ENCODE data around the gene GLG1.
"Not testable (repeated sequence)": the region's sequence is repeated elsewhere in the genome, so short reads cannot be mapped to it uniquely, and the experiment has no call there.

GLG1 gene

DNA sequence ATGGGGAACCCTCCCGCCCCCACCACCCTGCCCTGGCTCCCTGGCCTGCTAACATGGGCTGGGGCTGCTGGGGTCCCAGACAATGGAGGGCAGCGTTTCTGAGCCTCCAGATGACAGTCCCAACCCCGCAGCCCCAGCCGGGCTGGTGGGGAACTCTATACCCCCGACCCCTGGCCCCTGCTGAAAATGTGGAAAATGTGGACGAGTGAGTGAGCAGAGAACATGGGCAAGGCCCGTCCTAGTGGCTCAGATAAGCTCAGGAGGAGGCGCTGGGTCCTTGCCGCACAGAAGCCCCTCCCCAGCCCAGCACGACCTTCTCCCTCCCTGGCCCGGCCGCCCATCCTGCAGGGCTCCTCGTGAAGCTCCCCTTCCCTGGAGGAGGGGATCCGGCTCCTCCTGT is 187.1 kb downstream of the GLG1 start:
- DNase-seq (ENCODE audit: low read depth); H3K4me3 ChIP-seq (ENCODE audit: low read length): not testable (repeated sequence)

DNA sequence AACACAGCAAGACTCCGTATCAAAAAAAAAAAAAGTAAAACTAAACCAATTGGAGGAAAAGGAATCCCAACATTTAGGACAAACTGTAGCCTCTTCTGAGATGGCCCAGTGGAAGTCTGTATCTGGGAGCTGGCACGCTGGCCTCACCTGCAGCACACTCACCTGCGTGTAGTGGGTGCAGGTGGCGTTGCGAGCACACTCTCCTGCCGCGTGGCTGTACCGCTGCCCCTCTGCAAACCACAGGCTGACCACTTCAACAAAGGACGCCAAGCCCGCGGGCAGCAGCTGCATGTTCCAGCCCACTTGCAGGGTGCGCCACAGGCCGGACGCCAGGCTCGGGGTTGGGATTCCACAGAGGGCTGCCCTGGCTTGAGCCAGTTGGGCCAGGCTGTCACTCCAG is 189.0 kb downstream of the GLG1 start:
- not testable (repeated sequence) for DNase-seq (ENCODE audit: low read depth); H3K4me3 ChIP-seq (ENCODE audit: low read length)

DNA sequence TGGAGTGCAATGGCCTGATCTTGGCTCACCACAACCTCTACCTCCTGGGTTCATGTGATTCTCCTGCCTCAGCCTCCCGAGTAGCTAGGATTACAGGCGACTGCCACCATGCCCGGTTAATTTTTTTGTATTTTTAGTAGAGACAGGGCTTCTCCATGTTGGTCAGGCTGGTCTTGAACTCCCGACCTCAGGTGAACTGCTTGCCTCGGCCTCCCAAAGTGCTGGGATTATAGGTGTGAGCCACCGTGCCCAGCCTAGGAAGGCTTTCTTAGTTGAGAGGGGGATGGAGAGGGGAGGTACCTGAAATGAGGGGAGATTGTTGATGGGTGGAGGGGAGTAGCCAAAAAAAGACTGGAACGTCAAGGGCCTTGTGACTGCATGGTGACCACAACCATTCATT is 193.0 kb downstream of the GLG1 start:
- DNase-seq (ENCODE audit: low read depth); H3K4me3 ChIP-seq (ENCODE audit: low read length): not testable (repeated sequence)

DNA sequence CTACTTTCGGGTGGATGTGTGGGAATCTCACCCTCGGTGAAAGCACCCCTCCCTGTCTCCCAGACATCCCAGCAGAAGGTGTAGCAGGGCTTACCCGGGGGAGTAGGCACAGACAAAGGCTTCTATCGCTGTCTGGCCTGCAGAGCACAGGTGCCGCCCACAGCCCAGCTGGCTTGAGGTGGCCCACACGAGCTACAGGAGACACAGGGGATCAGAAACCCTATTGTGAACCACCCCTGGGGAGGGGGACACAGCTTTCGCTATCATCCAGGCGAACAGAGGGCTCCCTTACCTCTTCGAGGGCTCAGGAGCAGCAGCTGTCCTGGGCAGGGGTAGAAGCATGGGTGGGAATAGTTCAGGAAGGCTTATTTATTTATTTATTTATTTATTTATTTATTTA is 193.4 kb downstream of the GLG1 start:
- not testable (repeated sequence) for H3K4me3 ChIP-seq (ENCODE audit: low read length); DNase-seq (ENCODE audit: low read depth)

DNA sequence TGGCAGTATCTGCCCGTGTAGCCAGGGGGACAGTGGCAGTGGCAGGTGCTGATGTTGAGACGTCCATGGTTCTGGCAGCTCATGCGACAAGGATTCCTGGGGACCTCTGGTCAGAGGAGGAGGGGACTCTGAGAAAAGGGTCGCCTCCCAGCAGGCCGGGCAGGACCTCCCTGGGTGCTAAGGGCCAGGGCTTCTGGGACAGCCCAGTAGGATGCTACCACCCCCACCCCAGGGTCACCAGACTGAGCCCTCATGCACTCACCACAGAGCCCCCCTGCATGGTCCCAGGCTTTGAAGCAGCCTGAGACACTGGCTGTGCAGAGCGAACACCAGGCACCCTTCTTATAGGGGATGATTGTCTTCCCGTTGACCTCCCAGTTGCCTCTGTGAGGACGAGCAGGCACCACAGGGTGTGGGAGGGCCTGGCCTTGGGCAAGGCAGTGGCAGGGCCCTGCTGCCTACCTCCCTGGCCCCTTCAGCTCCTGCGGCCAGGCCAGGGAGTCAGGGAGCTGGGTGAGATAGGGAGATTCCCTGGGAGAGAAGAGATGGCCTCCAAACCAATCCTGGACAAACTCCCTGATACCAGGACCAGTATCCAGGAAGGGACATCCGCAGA is 194.0 kb downstream of the GLG1 start:
- not testable (repeated sequence) for H3K4me3 ChIP-seq (ENCODE audit: low read length); DNase-seq (ENCODE audit: low read depth)

DNA sequence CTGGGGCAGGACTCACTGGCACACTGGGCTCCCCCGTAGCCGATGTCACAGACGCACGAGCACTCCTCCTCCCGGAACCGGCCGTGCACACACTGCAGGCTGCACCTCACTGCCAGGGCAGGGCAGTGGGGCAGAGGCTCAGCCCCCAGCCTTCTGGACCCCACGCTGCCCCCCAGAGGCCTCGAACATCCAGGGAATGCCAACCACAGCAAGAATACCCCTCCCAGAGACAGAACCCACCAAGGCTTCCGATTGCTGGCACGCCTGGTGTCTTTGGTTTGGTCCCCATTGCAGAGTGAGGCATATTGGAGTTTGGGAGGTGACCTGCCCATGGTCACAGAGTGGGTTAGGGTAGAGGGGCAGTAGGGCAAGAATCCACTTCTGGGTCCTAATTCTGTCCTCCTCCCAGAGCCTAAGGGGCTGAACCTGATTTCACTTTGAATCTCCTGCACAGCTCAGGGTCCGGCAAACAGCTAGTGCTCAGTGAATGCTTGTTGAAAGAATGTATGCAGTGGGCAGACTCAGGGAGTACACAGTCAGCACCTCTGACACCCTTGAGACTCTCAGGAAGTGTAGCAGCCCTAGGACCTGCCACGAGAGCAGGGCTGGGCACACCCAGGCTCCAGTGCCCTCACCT is 194.7 kb downstream of the GLG1 start:
- DNase-seq (ENCODE audit: low read depth); H3K4me3 ChIP-seq (ENCODE audit: low read length): not testable (repeated sequence)

DNA sequence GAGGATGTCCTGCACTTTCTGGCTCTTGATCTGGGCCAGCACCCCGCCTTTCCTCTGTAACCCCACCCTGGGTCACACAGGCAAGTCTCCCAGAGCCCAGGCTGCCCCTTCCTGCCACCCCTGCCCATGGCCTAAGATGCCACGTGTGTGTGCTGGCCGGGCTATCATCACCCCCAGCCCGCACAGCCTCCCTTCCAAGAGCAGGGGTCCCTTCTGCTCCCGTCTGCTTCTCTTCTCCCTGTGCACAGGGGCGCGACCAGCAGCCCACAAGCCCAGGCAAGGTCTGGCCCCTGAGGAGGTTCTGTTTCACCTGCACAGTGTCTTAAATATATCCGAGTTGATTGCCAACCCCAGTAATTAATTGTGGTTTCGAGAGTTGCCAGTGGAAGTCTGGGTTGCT is 195.9 kb downstream of the GLG1 start:
- not testable (repeated sequence) for DNase-seq (ENCODE audit: low read depth)

DNA sequence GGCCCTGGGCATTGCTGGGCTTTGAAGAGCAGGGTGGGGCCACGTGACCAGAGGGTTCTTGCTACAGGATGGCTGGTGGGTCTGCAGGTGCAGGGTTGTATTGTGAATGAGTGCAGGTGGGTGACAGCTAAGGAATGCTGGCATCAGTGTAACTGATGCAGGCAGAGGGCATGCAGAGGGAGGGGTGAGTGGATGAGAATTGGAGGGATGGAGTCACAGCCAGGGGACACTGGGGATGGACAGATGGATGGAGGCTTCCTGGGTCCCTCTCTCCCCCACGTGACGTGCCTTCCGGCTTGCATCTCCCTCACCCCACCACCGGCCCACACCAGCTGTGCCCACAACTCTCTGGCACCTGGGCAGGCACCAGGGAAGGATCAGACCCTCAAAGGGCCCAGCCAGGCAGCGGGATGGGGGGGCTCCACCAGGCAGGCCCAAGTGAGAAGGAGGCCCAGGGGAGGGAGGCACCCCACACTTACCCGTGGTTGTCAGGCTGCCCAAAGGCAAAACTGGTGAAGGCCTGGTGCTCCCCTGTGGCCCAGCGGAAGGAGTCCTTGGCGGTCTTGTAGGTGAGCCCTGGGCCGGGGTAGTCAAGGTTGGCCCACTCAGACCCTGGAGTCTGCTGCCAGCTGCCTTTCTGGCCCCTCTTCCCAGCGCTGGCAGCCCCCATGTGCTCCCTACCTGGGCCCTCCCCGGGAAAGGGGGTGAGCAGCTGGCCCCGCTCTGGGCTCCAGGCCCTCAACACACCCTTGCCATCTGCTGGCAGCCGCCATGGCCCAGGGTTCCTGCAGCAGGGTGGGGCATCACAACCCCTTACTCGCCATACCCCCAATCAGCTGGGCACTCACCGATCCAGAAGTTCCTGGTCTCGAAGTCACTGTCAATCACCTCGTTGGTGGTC is 196.6 kb downstream of the GLG1 start:
- H3K4me3 ChIP-seq (ENCODE audit: low read length); DNase-seq (ENCODE audit: low read depth): not testable (repeated sequence)

More for the DNA sequence above, 195.9 kb downstream of the GLG1 start:
- not testable (repeated sequence) for H3K4me3 ChIP-seq (ENCODE audit: low read length)

DNA sequence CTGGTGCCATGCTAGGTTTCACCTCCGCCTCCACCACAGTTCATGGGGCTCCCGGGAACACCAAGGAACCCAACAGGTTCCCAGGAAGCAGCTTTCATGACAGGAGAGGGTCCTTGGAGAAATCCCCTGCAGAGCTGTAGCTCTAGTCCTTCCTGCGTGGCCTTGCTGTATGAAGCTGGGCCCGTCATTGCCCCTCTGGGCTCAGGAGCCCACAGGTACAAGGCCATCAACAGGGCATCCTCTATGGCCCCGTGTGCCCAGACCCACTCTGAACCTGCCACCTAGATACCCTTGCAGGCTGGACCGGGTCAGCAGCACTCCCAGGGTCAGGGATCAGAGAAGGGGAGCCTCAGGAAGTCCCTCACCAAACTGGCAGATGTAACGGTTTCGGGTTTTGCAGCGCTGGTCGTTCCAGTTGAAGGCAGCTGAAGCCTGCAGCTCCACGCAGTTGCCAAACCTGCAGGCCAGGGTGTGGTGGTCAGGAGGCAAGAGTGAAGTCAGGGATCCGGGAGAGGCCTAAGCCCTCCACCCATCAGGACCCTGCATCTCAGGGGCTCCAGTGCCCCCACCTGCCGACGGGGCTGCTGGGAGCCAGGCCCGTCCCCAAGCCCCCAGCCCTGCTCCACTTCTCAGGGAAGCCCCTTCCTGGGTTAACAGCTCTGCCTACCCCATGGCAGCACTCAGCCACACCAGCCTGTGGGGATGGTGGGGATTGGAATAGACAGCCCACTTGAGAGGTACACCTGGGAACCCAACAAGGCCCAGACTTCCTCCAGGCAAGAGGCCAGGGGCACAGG is 197.5 kb downstream of the GLG1 start:
- not testable (repeated sequence) for DNase-seq (ENCODE audit: low read depth); H3K4me3 ChIP-seq (ENCODE audit: low read length)

DNA sequence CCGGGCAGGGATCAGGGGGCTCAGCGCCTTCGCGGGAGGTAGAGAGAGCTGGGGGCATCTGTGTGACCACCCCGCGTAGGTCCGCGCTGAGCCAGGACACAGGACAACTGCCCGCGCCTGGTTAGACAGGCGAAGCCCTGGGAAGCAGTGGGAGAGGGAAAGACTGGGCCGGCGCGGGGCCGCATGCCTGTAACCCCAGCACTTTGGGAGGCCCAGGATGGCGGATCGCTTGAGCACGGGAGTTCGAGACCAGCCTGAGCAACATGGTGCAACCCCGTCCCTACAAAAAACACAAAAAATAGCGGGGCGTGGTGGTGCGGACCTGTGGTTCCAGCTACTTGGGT is 199.6 kb downstream of the GLG1 start:
- DNase-seq (ENCODE audit: low read depth): not testable (repeated sequence)
- H3K4me3 ChIP-seq (ENCODE audit: low read length): peak overlapping the region; percentile 32

DNA sequence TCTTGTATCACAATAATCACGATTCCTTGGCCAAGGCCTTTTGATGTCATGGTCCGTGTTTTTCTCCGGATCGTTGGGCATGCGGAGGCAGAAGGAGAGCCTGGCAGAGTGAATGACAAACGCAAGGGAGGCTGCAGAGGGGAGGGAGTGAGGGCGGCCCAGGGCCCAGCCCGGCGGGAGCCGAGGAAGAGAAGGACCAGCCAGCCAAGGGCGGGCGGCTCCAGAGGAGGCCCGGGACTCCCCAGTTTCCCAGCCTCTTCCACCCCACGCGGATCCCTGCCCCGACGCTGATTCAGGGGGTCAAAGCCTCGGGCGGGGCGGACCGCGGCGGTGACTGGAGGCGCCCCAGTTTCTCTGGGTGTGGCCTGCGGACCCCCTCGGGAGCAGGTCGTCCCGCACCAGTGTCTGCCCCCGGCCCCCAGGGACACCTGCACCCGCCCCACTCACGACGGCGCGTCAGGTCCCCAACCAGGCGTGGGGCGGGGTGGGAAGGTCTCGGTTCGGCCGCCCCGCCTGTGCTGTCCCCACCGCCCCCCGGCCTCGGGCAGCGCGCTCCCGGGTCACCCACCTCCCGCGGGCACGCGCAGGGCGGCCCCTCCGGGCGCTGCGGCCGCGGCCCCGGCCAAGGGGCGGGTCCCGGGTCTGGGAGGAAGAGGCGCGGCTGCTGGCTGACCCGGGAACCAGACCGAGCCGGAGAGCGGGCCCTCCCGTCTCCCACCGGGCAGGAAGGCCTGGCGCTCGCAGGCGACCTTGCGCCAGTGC is 200.1 kb downstream of the GLG1 start:
- DNase-seq (ENCODE audit: low read depth); H3K4me3 ChIP-seq (ENCODE audit: low read length): not testable (repeated sequence)

DNA sequence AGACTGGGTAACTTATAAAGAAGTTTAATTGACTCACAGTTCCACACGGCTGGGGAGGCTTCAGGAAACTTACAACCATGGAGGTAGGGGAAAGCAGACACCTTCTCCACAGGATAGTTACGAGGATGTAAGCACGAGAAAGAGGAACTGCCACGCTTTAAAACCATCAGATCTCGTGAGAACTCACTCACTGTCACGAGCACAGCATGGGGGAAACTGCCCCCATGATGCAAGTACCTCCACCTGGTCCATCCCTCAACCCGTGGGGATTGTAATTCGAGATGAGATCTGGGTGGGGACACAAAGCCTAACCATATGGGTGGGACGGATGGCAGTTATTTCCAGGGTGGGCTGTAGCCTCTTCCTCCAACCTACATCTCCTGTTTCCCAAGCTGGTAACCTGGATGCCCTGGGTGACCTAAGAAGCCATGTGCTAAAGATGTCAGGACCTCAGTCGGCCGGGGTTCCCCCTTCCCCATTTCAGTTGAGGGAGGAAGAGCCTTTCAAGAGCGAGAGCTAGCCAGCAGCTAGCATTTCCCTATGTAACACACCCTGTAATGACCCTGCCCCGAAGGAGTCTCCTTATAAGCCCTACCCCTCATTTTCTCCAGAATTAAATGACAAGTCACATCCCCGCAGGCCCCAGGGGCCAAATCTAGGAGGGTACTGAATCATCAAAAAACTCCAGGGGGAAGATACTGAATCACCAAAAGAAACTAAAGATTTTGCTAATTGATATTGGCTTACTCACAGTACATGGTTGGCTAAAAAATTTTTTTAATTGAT is 202.6 kb downstream of the GLG1 start:
- DNase-seq (ENCODE audit: low read depth); H3K4me3 ChIP-seq (ENCODE audit: low read length): not testable (repeated sequence)

DNA sequence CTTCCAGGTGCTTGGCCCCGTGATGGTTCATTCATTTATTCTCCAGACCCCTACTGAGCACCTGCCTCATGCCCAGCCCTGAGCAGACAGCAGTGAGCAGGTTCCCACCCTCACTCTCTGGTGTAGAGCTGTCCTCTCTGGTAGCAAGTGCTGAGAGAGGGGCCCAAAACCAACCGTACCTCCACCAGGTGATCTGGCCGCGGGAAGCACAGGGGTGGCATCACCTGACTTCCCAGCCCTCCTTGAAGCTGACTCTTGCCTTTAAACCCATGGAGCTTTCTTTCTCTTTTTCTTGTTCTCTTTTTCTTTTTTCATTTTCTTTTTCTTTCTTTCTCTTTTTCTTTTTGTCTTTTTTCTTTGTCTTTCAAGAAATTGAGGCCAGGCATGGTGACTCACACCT is 206.7 kb downstream of the GLG1 start:
- DNase-seq (ENCODE audit: low read depth): not testable (repeated sequence)

DNA sequence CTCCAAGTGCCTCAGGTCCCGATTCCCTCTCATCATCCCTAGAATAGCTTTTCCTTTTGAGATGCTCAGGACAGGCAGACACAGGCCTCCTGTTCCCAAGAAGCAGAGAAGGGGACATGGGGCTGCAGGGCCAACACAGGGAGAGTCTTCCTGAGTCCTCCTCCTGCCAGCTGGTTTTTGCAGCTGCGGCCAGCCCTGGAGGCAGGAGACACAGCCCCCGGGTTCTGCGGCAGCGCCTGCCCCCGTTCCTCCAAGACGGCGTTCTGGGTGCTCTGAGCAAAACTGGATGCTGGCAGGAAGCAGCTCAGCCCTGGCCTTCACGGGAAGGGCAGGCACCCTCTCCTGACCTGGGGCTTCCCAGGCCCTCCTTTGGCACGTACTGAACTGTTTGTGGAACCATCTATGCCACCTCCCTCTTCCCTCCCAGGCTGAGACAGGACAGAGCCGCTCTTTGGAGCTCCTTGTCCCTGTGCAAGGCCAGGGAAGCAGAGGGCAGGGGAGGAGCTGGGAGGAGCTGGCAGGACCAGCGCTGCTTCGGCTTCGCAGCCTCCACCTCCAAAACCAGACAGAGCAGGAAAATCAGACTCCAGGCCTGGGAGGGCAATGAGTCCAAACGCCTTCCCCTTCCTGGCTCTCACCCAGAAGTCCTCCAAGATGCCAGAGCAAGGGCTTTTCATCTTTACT is 208.6 kb downstream of the GLG1 start:
- not testable (repeated sequence) for DNase-seq (ENCODE audit: low read depth); H3K4me3 ChIP-seq (ENCODE audit: low read length)

More for the DNA sequence above, 206.7 kb downstream of the GLG1 start:
- H3K4me3 ChIP-seq (ENCODE audit: low read length): not testable (repeated sequence)

All from retinal pigment epithelial cell (primary cell).